ENCODE results near the gene CYSLTR2.

- TF ChIP-seq CTCF (IDR thresholded peaks at IDR 0.05) = no peak
- TF ChIP-seq POLR2A (IDR thresholded peaks at IDR 0.05) = no peak
- TF ChIP-seq POLR2AphosphoS5 (IDR thresholded peaks at IDR 0.05) = no peak
Observed at GRCh38 chr13:48741377-48741776, 87.6 kb downstream of the CYSLTR2 start.

Data from prostate gland (tissue), 2 donors.